Fibroblast of peridontal ligament (primary cell): ENCODE results near the gene SPAG9.
A peak's percentile ranks its signal among the peaks of the same experiment; 100 is the strongest.
"Not testable (repeated sequence)": the region's sequence is repeated elsewhere in the genome, so short reads cannot be mapped to it uniquely, and the experiment has no call there.

Source experiments
- DNase-seq: peaks from one replicate; pipeline ENCODE4 v3.0.0-alpha.2; 2010; ENCODE audit errors: extremely low read depth

Gene SPAG9

GRCh38 chr17:51142597-51142996 lies 21.9 kb upstream of the SPAG9 start:
- DNase-seq, result no peak

- no peak for DNase-seq
Observed at GRCh38 chr17:51135956-51136355, 15.3 kb upstream of the SPAG9 start.

GRCh38 chr17:51133365-51133764 lies 12.7 kb upstream of the SPAG9 start:
- no peak for DNase-seq

- no peak for DNase-seq
Observed at GRCh38 chr17:51132964-51133319, 12.3 kb upstream of the SPAG9 start.

- DNase-seq, result no peak
Observed at GRCh38 chr17:51128076-51128475, 7.4 kb upstream of the SPAG9 start.

GRCh38 chr17:51124640-51125503 lies 4.2 kb upstream of the SPAG9 start:
- DNase-seq, result no peak

GRCh38 chr17:51122473-51123115 lies 1.9 kb upstream of the SPAG9 start:
- not testable (repeated sequence) for DNase-seq

GRCh38 chr17:51121620-51122472 lies 1.2 kb upstream of the SPAG9 start:
- peak; percentile 92 for DNase-seq

GRCh38 chr17:51120357-51120738 lies 320 bp downstream of the SPAG9 start:
- DNase-seq, result peak; percentile 23

- DNase-seq, result peak; percentile 66
Observed at GRCh38 chr17:51119415-51120356, 982 bp downstream of the SPAG9 start.

- no peak for DNase-seq
Observed at GRCh38 chr17:51118330-51119195, 2.1 kb downstream of the SPAG9 start.

GRCh38 chr17:51115179-51115578 lies 5.5 kb downstream of the SPAG9 start:
- no peak for DNase-seq

- peak; percentile 65 for DNase-seq
Observed at GRCh38 chr17:51112303-51113222, 8.1 kb downstream of the SPAG9 start.

- DNase-seq, result no peak
Observed at GRCh38 chr17:51107778-51108177, 12.9 kb downstream of the SPAG9 start.

- peak; percentile 46 for DNase-seq
Observed at GRCh38 chr17:51103451-51103850, 17.2 kb downstream of the SPAG9 start.

GRCh38 chr17:51103050-51103449 lies 17.6 kb downstream of the SPAG9 start:
- peak; percentile 57 for DNase-seq

GRCh38 chr17:51097708-51098446 lies 22.8 kb downstream of the SPAG9 start:
- DNase-seq, result no peak

- no peak for DNase-seq
Observed at GRCh38 chr17:51091635-51092034, 29.0 kb downstream of the SPAG9 start.
